ENCODE data around the gene RNU5D-1.

The RNU5D-1 gene

GRCh38 chr1:44777969-44778635 lies 47.1 kb upstream of the RNU5D-1 start:
- no peak overlapping the region for H3K4me2 ChIP-seq (ENCODE audit: insufficient read depth, low read length, poor library complexity, severe bottlenecking)
- no peak overlapping the region for H2BK120ac ChIP-seq (ENCODE audit: low read depth, low read length)
- no peak overlapping the region for H3K4me3 ChIP-seq (ENCODE audit: low read length in 2 of 2)
- DNase-seq (ENCODE audit: low spot score): no peak
- H3K27me3 ChIP-seq (ENCODE audit: control insufficient read depth in 3 of 3, insufficient read depth in 3 of 3, low read depth in 1 of 3, low read length in 3 of 3): no peaks in the 10 kb centered on the region
- H2AK5ac ChIP-seq (ENCODE audit: low read depth, low read length): no peak overlapping the region
- H3K27ac ChIP-seq (replicated peaks; ENCODE audit: low read length): no peak overlapping the region
- no peak overlapping the region for H3K14ac ChIP-seq (ENCODE audit: low read length)
- H3K4ac ChIP-seq (ENCODE audit: low read length): no peak overlapping the region
- H3K9ac ChIP-seq (ENCODE audit: low read depth, low read length, poor library complexity): no peak overlapping the region
- H4K8ac ChIP-seq (ENCODE audit: low read depth, low read length): no peak overlapping the region
- H4K91ac ChIP-seq (ENCODE audit: low read depth, low read length, poor library complexity): no peak overlapping the region
- no peaks in the 10 kb centered on the region for H3K9me3 ChIP-seq (replicated peaks in 1 of 2; ENCODE audit: control insufficient read depth in 2 of 2, insufficient read depth in 1 of 2, low read depth in 1 of 2, low read length in 2 of 2)
- no peak overlapping the region for H3K18ac ChIP-seq (ENCODE audit: low read length)
- H2BK5ac ChIP-seq (ENCODE audit: low read length): no peak overlapping the region
- no peak overlapping the region for H3K23ac ChIP-seq (ENCODE audit: low read depth, low read length, poor library complexity)
- peaks cover 9% of the 10 kb centered on the region for H3K79me1 ChIP-seq (ENCODE audit: low read depth, low read length)
- H2BK15ac ChIP-seq (ENCODE audit: low read length): no peak overlapping the region
- WGBS, 2 donors (ENCODE audit: extremely low coverage in 2 of 2, insufficient read length in 2 of 2, insufficient replicate concordance in 1 of 2): no CpG with 5 or more reads among the region's 13 CpGs
- H3K4me1 ChIP-seq (ENCODE audit: control insufficient read depth in 2 of 2, insufficient read depth in 1 of 2, low read depth in 1 of 2, low read length in 2 of 2): peaks cover 9 to 12% of the 10 kb centered on the region in 2 donors
- no peak overlapping the region for H2BK12ac ChIP-seq (ENCODE audit: low read length)
- H2AFZ ChIP-seq (ENCODE audit: low read length): no peak overlapping the region
- peaks cover 31 to 55% of the 10 kb centered on the region in 2 donors for H3K36me3 ChIP-seq (replicated peaks in 1 of 2; ENCODE audit: control insufficient read depth in 2 of 2, insufficient read depth in 2 of 2, low read length in 2 of 2)

DNA sequence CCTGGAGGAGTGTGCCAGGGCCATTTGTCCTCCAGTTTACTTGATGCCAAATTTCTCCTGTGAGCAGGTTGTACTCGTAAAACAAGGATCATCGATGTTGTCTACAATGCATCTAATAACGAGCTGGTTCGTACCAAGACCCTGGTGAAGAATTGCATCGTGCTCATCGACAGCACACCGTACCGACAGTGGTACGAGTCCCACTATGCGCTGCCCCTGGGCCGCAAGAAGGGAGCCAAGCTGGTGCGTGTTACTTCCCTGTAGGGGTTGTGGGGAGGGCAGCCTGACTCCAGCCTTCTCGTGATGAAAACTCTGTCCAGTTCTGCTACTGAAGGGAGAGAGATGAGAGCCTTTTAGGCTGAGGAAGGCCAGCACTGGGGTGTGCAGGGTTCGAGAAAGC lies 46.6 kb upstream of the RNU5D-1 start:
- no CpG with 5 or more reads among the region's 14 CpGs for WGBS, 2 donors (ENCODE audit: extremely low coverage in 2 of 2, insufficient read length in 2 of 2, insufficient replicate concordance in 1 of 2)
- H2AFZ ChIP-seq (ENCODE audit: low read length): no peak overlapping the region
- H2BK5ac ChIP-seq (ENCODE audit: low read length): no peak overlapping the region
- no peak overlapping the region for H3K27ac ChIP-seq (replicated peaks; ENCODE audit: low read length)
- H2BK120ac ChIP-seq (ENCODE audit: low read depth, low read length): no peak overlapping the region
- DNase-seq (ENCODE audit: low spot score): no peak
- H3K27me3 ChIP-seq (ENCODE audit: control insufficient read depth in 3 of 3, insufficient read depth in 3 of 3, low read depth in 1 of 3, low read length in 3 of 3): no peaks in the 10 kb centered on the region
- no peak overlapping the region for H3K4ac ChIP-seq (ENCODE audit: low read length)
- H4K91ac ChIP-seq (ENCODE audit: low read depth, low read length, poor library complexity): no peak overlapping the region
- H4K8ac ChIP-seq (ENCODE audit: low read depth, low read length): no peak overlapping the region
- no peak overlapping the region for H3K14ac ChIP-seq (ENCODE audit: low read length)
- H3K9ac ChIP-seq (ENCODE audit: low read depth, low read length, poor library complexity): no peak overlapping the region
- H3K4me2 ChIP-seq (ENCODE audit: insufficient read depth, low read length, poor library complexity, severe bottlenecking): no peak overlapping the region
- no peaks in the 10 kb centered on the region for H3K9me3 ChIP-seq (replicated peaks in 1 of 2; ENCODE audit: control insufficient read depth in 2 of 2, insufficient read depth in 1 of 2, low read depth in 1 of 2, low read length in 2 of 2)
- peaks cover 31 to 55% of the 10 kb centered on the region in 2 donors for H3K36me3 ChIP-seq (replicated peaks in 1 of 2; ENCODE audit: control insufficient read depth in 2 of 2, insufficient read depth in 2 of 2, low read length in 2 of 2)
- H3K18ac ChIP-seq (ENCODE audit: low read length): no peak overlapping the region
- H3K4me3 ChIP-seq (ENCODE audit: low read length in 2 of 2): no peak overlapping the region
- H2BK15ac ChIP-seq (ENCODE audit: low read length): no peak overlapping the region
- H2AK5ac ChIP-seq (ENCODE audit: low read depth, low read length): no peak overlapping the region
- H3K79me1 ChIP-seq (ENCODE audit: low read depth, low read length): peaks cover 9% of the 10 kb centered on the region
- no peak overlapping the region for H3K23ac ChIP-seq (ENCODE audit: low read depth, low read length, poor library complexity)
- H3K4me1 ChIP-seq (ENCODE audit: control insufficient read depth in 2 of 2, insufficient read depth in 1 of 2, low read depth in 1 of 2, low read length in 2 of 2): peaks cover 9 to 12% of the 10 kb centered on the region in 2 donors
- no peak overlapping the region for H2BK12ac ChIP-seq (ENCODE audit: low read length)

GRCh38 chr1:44776730-44777068 lies 45.7 kb upstream of the RNU5D-1 start:
- no peaks in the 10 kb centered on the region for H3K9me3 ChIP-seq (replicated peaks in 1 of 2; ENCODE audit: control insufficient read depth in 2 of 2, insufficient read depth in 1 of 2, low read depth in 1 of 2, low read length in 2 of 2)
- no peak overlapping the region for H4K8ac ChIP-seq (ENCODE audit: low read depth, low read length)
- no peak overlapping the region for H2BK15ac ChIP-seq (ENCODE audit: low read length)
- H3K4ac ChIP-seq (ENCODE audit: low read length): no peak overlapping the region
- peaks cover 9 to 12% of the 10 kb centered on the region in 2 donors for H3K4me1 ChIP-seq (ENCODE audit: control insufficient read depth in 2 of 2, insufficient read depth in 1 of 2, low read depth in 1 of 2, low read length in 2 of 2)
- H2BK12ac ChIP-seq (ENCODE audit: low read length): no peak overlapping the region
- WGBS, 2 donors (ENCODE audit: extremely low coverage in 2 of 2, insufficient read length in 2 of 2, insufficient replicate concordance in 1 of 2): no CpG with 5 or more reads among the region's 12 CpGs
- no peak overlapping the region for H3K18ac ChIP-seq (ENCODE audit: low read length)
- peaks cover 31 to 55% of the 10 kb centered on the region in 2 donors for H3K36me3 ChIP-seq (replicated peaks in 1 of 2; ENCODE audit: control insufficient read depth in 2 of 2, insufficient read depth in 2 of 2, low read length in 2 of 2)
- no peak overlapping the region for H3K23ac ChIP-seq (ENCODE audit: low read depth, low read length, poor library complexity)
- peaks cover 9% of the 10 kb centered on the region for H3K79me1 ChIP-seq (ENCODE audit: low read depth, low read length)
- peak overlapping the region; percentile 77 to 95 for H3K4me3 ChIP-seq (ENCODE audit: low read length in 2 of 2)
- no peak overlapping the region for H3K27ac ChIP-seq (replicated peaks; ENCODE audit: low read length)
- no peak for DNase-seq (ENCODE audit: low spot score)
- H3K27me3 ChIP-seq (ENCODE audit: control insufficient read depth in 3 of 3, insufficient read depth in 3 of 3, low read depth in 1 of 3, low read length in 3 of 3): no peaks in the 10 kb centered on the region
- H3K4me2 ChIP-seq (ENCODE audit: insufficient read depth, low read length, poor library complexity, severe bottlenecking): peak overlapping the region; percentile 85
- no peak overlapping the region for H2AFZ ChIP-seq (ENCODE audit: low read length)
- H2AK5ac ChIP-seq (ENCODE audit: low read depth, low read length): no peak overlapping the region
- no peak overlapping the region for H3K14ac ChIP-seq (ENCODE audit: low read length)
- H4K91ac ChIP-seq (ENCODE audit: low read depth, low read length, poor library complexity): no peak overlapping the region
- no peak overlapping the region for H2BK5ac ChIP-seq (ENCODE audit: low read length)
- H2BK120ac ChIP-seq (ENCODE audit: low read depth, low read length): no peak overlapping the region
- peak overlapping the region; percentile 87 for H3K9ac ChIP-seq (ENCODE audit: low read depth, low read length, poor library complexity)

GRCh38 chr1:44775930-44776729 lies 45.2 kb upstream of the RNU5D-1 start:
- Histone ChIP-seq H3K36me3 (replicated peaks in 1 of 2; ENCODE audit: control insufficient read depth in 2 of 2, insufficient read depth in 2 of 2, low read length in 2 of 2) (peaks cover 29 to 52% of the 10 kb centered on the region in 2 donors), H3K27ac (replicated peaks; ENCODE audit: low read length) (peak overlapping the region; percentile 81), H3K4ac (ENCODE audit: low read length) (no peak overlapping the region), H4K91ac (ENCODE audit: low read depth, low read length, poor library complexity) (no peak overlapping the region), H2AFZ (ENCODE audit: low read length) (peak overlapping the region; percentile 82), H3K18ac (ENCODE audit: low read length) (peak overlapping the region; percentile 98), H3K27me3 (ENCODE audit: control insufficient read depth in 3 of 3, insufficient read depth in 3 of 3, low read depth in 1 of 3, low read length in 3 of 3) (no peaks in the 10 kb centered on the region), H2BK15ac (ENCODE audit: low read length) (no peak overlapping the region), H3K4me1 (ENCODE audit: control insufficient read depth in 2 of 2, insufficient read depth in 1 of 2, low read depth in 1 of 2, low read length in 2 of 2) (peaks cover 9 to 12% of the 10 kb centered on the region in 2 donors), H3K14ac (ENCODE audit: low read length) (peak overlapping the region; percentile 61), H2BK12ac (ENCODE audit: low read length) (no peak overlapping the region), H2AK5ac (ENCODE audit: low read depth, low read length) (peak overlapping the region; percentile 86), H3K9me3 (replicated peaks in 1 of 2; ENCODE audit: control insufficient read depth in 2 of 2, insufficient read depth in 1 of 2, low read depth in 1 of 2, low read length in 2 of 2) (no peaks in the 10 kb centered on the region), H2BK120ac (ENCODE audit: low read depth, low read length) (no peak overlapping the region), H2BK5ac (ENCODE audit: low read length) (no peak overlapping the region), H3K79me1 (ENCODE audit: low read depth, low read length) (peaks cover 9% of the 10 kb centered on the region), H3K4me2 (ENCODE audit: insufficient read depth, low read length, poor library complexity, severe bottlenecking) (peak overlapping the region; percentile 85), H4K8ac (ENCODE audit: low read depth, low read length) (no peak overlapping the region), H3K9ac (ENCODE audit: low read depth, low read length, poor library complexity) (peak overlapping the region; percentile 99), H3K4me3 (ENCODE audit: low read length in 2 of 2) (peak overlapping the region; percentile 77 to 95), H3K23ac (ENCODE audit: low read depth, low read length, poor library complexity) (peak overlapping the region; percentile 50)
- DNase-seq (ENCODE audit: low spot score): no peak
- WGBS, 2 donors (ENCODE audit: extremely low coverage in 2 of 2, insufficient read length in 2 of 2, insufficient replicate concordance in 1 of 2): no CpG with 5 or more reads among the region's 36 CpGs

All from neuronal stem cell (in vitro differentiated cells).